A673 (cell line): ENCODE results near the gene IGFBPL1. TPM values are rescaled to one million over a fixed set of nuclear protein-coding genes. Genes with fewer than 3 reads are reported as not detected.
"Not testable (repeated sequence)": the region's sequence is repeated elsewhere in the genome, so short reads cannot be mapped to it uniquely, and the experiment has no call there.

Experiments
- BruUV-seq: library from RNA; stranded (reverse); fragments of 400-500 nt; replicated peaks from 2 replicates; lab custom pipeline; 2021; lab: Mats Ljungman, UMichigan
- CTCF ChIA-PET: fragments of 300-600 bp; sonication (Branson Sonifier 250); formaldehyde crosslinking; loops from one replicate; lab custom pipeline; 2022; ENCODE audit warnings: antibody characterized with exemption; lab: Charles Lee
- POLR2A ChIA-PET: fragments of 300-600 bp; sonication (Branson Sonifier 250); formaldehyde crosslinking; loops from one replicate; lab custom pipeline; 2022; ENCODE audit warnings: antibody characterized with exemption; ENCODE audit not compliant: low non-redundant PET; lab: Charles Lee
- DNase-seq: peaks from one replicate; pipeline ENCODE4 v3.0.0-alpha.2; 2015; ENCODE audit warnings: low spot score
- H3K27ac ChIP-seq: fragments of 200-600 bp; sonication (generic); 2 replicates; pipeline ENCODE4 v1.5.1; 2016; ENCODE audit warnings: mixed run types, low read depth, mild to moderate bottlenecking, mixed read lengths, antibody characterized with exemption, low read length; ENCODE audit not compliant: poor library complexity, severe bottlenecking
- H3K27me3 ChIP-seq: fragments of 200-600 bp; sonication (generic); replicated peaks from 2 replicates; pipeline ENCODE4 v1.6.1; 2017; ENCODE audit warnings: mixed run types, low read depth, mild to moderate bottlenecking, mixed read lengths, antibody characterized with exemption, low read length; ENCODE audit not compliant: insufficient read depth, poor library complexity
- H3K36me3 ChIP-seq: fragments of 200-600 bp; sonication (generic); 2 replicates; pipeline ENCODE4 v1.6.1; 2016; ENCODE audit warnings: mixed run types, mild to moderate bottlenecking, mixed read lengths, antibody characterized with exemption, low read length; ENCODE audit not compliant: insufficient read depth, poor library complexity, severe bottlenecking
- H3K4me1 ChIP-seq: fragments of 200-600 bp; sonication (generic); 2 replicates; pipeline ENCODE4 v1.6.1; 2017; ENCODE audit warnings: mixed run types, mild to moderate bottlenecking, mixed read lengths, antibody characterized with exemption, low read length; ENCODE audit not compliant: insufficient read depth, poor library complexity, severe bottlenecking
- H3K4me3 ChIP-seq: fragments of 200-600 bp; sonication (generic); 2 replicates; pipeline ENCODE4 v1.5.1; 2016; ENCODE audit warnings: low read depth, mixed run types, mild to moderate bottlenecking, mixed read lengths, low read length; ENCODE audit not compliant: poor library complexity, severe bottlenecking
- H3K9me3 ChIP-seq: fragments of 200-600 bp; sonication (generic); 2 replicates; pipeline ENCODE4 v1.6.1; 2016; ENCODE audit warnings: mixed run types, low read depth, mild to moderate bottlenecking, mixed read lengths, antibody characterized with exemption, low read length; ENCODE audit not compliant: poor library complexity, severe bottlenecking
- CTCF ChIP-seq: fragments of 300-800, 200-600 bp; sonication (generic); conservative IDR thresholded peaks from 2 replicates; pipeline ENCODE4 v1.5.1; 2017; ENCODE audit warnings: low read depth, mild to moderate bottlenecking, antibody characterized with exemption, low read length, moderate library complexity, mixed read lengths
- EZH2 ChIP-seq: fragments of 200-600 bp; sonication (generic); IDR thresholded peaks from 2 replicates; pipeline ENCODE4 v1.6.1; 2017; ENCODE audit warnings: borderline replicate concordance, low read depth, mild to moderate bottlenecking, mixed read lengths, antibody characterized with exemption, low read length; ENCODE audit not compliant: poor library complexity, severe bottlenecking
- intact Hi-C: fragments of 100-400 bp; cut with micrococcal nuclease; formaldehyde crosslinking; loops from one replicate; pipeline ENCODE4 v1.10.0; 2022; ENCODE audit not compliant: unreplicated experiment
- total RNA-seq: library from RNA; stranded (reverse); gene quantifications from 2 replicates; pipeline ENCODE4 v1.2.3, GENCODE V29; 2021

The IGFBPL1 gene
- total RNA-seq, 1 experiment from 2014 or later = 0.90 TPM

- DNase-seq = no peak
- no TSS peak for BruUV-seq
- POLR2A ChIA-PET = no interaction called here
Observed at GRCh38 chr9:38404314-38404713, 19.9 kb downstream of the IGFBPL1 start.

GRCh38 chr9:38401994-38402393 lies 22.3 kb downstream of the IGFBPL1 start:
- Histone ChIP-seq H3K27me3 (peaks cover 12% of the 10 kb centered on the region), H3K27ac (no peak overlapping the region), H3K9me3 (no peaks in the 10 kb centered on the region), H3K4me3 (no peak overlapping the region), H3K36me3 (peaks cover 5% of the 10 kb centered on the region), H3K4me1 (no peaks in the 10 kb centered on the region)
- TF ChIP-seq CTCF (no peak), EZH2 (no peak)
- no peak for DNase-seq
- POLR2A ChIA-PET = no interaction called here
- BruUV-seq = no TSS peak
- CTCF ChIA-PET = no interaction called here
- intact Hi-C loops = loop anchor here (10.0 kb wide), 2 partner anchors 317 to 917 kb away; partner anchors contain the start of gene POLR1E

More at GRCh38 chr9:38404314-38404713, 19.9 kb downstream of the IGFBPL1 start:
- intact Hi-C loops = loop anchor here (10.0 kb wide), 2 partner anchors 320 to 920 kb away; partner anchors contain the start of gene POLR1E
- TF ChIP-seq CTCF (no peak), EZH2 (no peak)
- H3K4me3 ChIP-seq = no peak overlapping the region
- no peaks in the 10 kb centered on the region for H3K36me3 ChIP-seq
- no peaks in the 10 kb centered on the region for H3K9me3 ChIP-seq
- no peak overlapping the region for H3K27ac ChIP-seq
- no peaks in the 10 kb centered on the region for H3K4me1 ChIP-seq
- CTCF ChIA-PET = no interaction called here
- H3K27me3 ChIP-seq = peaks cover 12% of the 10 kb centered on the region

GRCh38 chr9:38399191-38399590 lies 25.1 kb downstream of the IGFBPL1 start:
- POLR2A ChIA-PET, H3K4me3 ChIP-seq, DNase-seq, H3K27me3 ChIP-seq, CTCF ChIA-PET, H3K9me3 ChIP-seq, BruUV-seq, H3K27ac ChIP-seq, H3K4me1 ChIP-seq, intact Hi-C loops: not testable (repeated sequence)
- H3K36me3 ChIP-seq = peaks cover 20% of the 10 kb centered on the region

GRCh38 chr9:38396371-38396671 lies 27.9 kb downstream of the IGFBPL1 start:
- intact Hi-C loops = no loop called here

More at GRCh38 chr9:38396371-38396671, 27.9 kb downstream of the IGFBPL1 start:
- DNase-seq = no peak
- Histone ChIP-seq H3K27ac (no peak overlapping the region), H3K4me3 (no peak overlapping the region), H3K9me3 (no peaks in the 10 kb centered on the region), H3K36me3 (peaks cover 20% of the 10 kb centered on the region), H3K27me3 (no peaks in the 10 kb centered on the region), H3K4me1 (peaks cover 7% of the 10 kb centered on the region)
- ChIA-PET POLR2A (no interaction called here), CTCF (no interaction called here)
- TF ChIP-seq EZH2 (no peak), CTCF (no peak)
- no TSS peak for BruUV-seq
